ENCODE measurements around the gene SSBP4. TPM values are rescaled to one million over a fixed set of nuclear protein-coding genes. Genes with fewer than 3 reads are reported as not detected.

SSBP4 gene
- total RNA-seq, 1 donor from 2014 or later, result 233 TPM

GRCh38 chr19:18439025-18439909 lies 20.1 kb downstream of the SSBP4 start:
- Histone ChIP-seq H3K9me3 (no peaks in the 10 kb centered on the region), H3K27ac (peak overlapping the region; percentile 84 to 86), H3K27me3 (no peaks in the 10 kb centered on the region), H3K4me1 (peaks cover 12 to 27% of the 10 kb centered on the region in 2 donors), H3K36me3 (peaks cover 9 to 28% of the 10 kb centered on the region in 2 donors), H3K4me3 (peak overlapping the region in 1 of 2 donors; percentile 73)
- DNase-seq (ENCODE audit: low spot score in 2 of 2), result no peak
- no peak for TF ChIP-seq CTCF (IDR thresholded peaks at IDR 0.05)
- intact Hi-C loops (cut with DNase I), result no loop called here

- H3K4me3 ChIP-seq, result no peak overlapping the region
- peaks cover 12 to 27% of the 10 kb centered on the region in 2 donors for H3K4me1 ChIP-seq
- H3K9me3 ChIP-seq, result no peaks in the 10 kb centered on the region
- no peak for TF ChIP-seq CTCF (IDR thresholded peaks at IDR 0.05)
- intact Hi-C loops (cut with DNase I), result no loop called here
- H3K36me3 ChIP-seq, result peaks cover 15 to 30% of the 10 kb centered on the region in 2 donors
- peak overlapping the region in 1 of 2 donors; percentile 86 for H3K27ac ChIP-seq
- DNase-seq (ENCODE audit: low spot score in 2 of 2), result no peak
- no peaks in the 10 kb centered on the region for H3K27me3 ChIP-seq
Measured at GRCh38 chr19:18439910-18440237, 20.7 kb downstream of the SSBP4 start.

GRCh38 chr19:18440415-18440877 lies 21.2 kb downstream of the SSBP4 start:
- no peak for DNase-seq (ENCODE audit: low spot score in 2 of 2)
- Histone ChIP-seq H3K27ac (peak overlapping the region in 1 of 2 donors; percentile 9), H3K4me3 (no peak overlapping the region), H3K4me1 (peaks cover 12 to 27% of the 10 kb centered on the region in 2 donors), H3K36me3 (peaks cover 20 to 34% of the 10 kb centered on the region in 2 donors), H3K27me3 (no peaks in the 10 kb centered on the region), H3K9me3 (no peaks in the 10 kb centered on the region)
- no peak for TF ChIP-seq CTCF (IDR thresholded peaks at IDR 0.05)
- intact Hi-C loops (cut with DNase I), result no loop called here

- peak overlapping the region in 1 of 2 donors; percentile 9 for H3K27ac ChIP-seq
- TF ChIP-seq CTCF (IDR thresholded peaks at IDR 0.05), result no peak
- no peak overlapping the region for H3K4me3 ChIP-seq
- H3K4me1 ChIP-seq, result peaks cover 12 to 27% of the 10 kb centered on the region in 2 donors
- intact Hi-C loops (cut with DNase I), result no loop called here
- no peaks in the 10 kb centered on the region for H3K9me3 ChIP-seq
- no peak for DNase-seq (ENCODE audit: low spot score in 2 of 2)
- H3K27me3 ChIP-seq, result no peaks in the 10 kb centered on the region
- H3K36me3 ChIP-seq, result peaks cover 25 to 34% of the 10 kb centered on the region in 2 donors
Measured at GRCh38 chr19:18440936-18441803, 22.0 kb downstream of the SSBP4 start.

- Histone ChIP-seq H3K27ac (no peak overlapping the region), H3K4me1 (peaks cover 7 to 21% of the 10 kb centered on the region in 2 donors), H3K4me3 (no peak overlapping the region), H3K9me3 (no peaks in the 10 kb centered on the region), H3K27me3 (no peaks in the 10 kb centered on the region), H3K36me3 (peaks cover 34 to 43% of the 10 kb centered on the region in 2 donors)
- intact Hi-C loops (cut with DNase I), result no loop called here
- DNase-seq (ENCODE audit: low spot score in 2 of 2), result no peak
- TF ChIP-seq CTCF (IDR thresholded peaks at IDR 0.05), result no peak
Measured at GRCh38 chr19:18441804-18442788, 22.9 kb downstream of the SSBP4 start.
